OCI-LY7 (cell line): ENCODE data around the gene PARVB. TPM values are rescaled to one million over a fixed set of nuclear protein-coding genes. Genes with fewer than 3 reads are reported as not detected.

Experiments
- BruUV-seq: library from RNA; stranded (reverse); fragments of 400-500 nt; replicated peaks from 2 replicates; lab custom pipeline; 2021; lab: Mats Ljungman, UMichigan
- CTCF ChIA-PET: fragments of 300-600 bp; sonication (Branson Sonifier 250); formaldehyde crosslinking; loops from one replicate; lab custom pipeline; 2022; ENCODE audit warnings: antibody characterized with exemption; ENCODE audit not compliant: unreplicated experiment; lab: Charles Lee
- POLR2A ChIA-PET: fragments of 300-600 bp; sonication (Branson Sonifier 250); formaldehyde crosslinking; loops from one replicate; lab custom pipeline; 2022; ENCODE audit warnings: antibody characterized with exemption; lab: Charles Lee
- DNase-seq: peaks from one replicate; pipeline ENCODE4 v3.0.0-alpha.2; 2015; ENCODE audit warnings: low spot score
- H2AFZ ChIP-seq: fragments of 200-600 bp; sonication (generic), shearing (Covaris generic); 2 replicates; pipeline ENCODE4 v1.6.1; 2014; ENCODE audit warnings: mild to moderate bottlenecking, antibody characterized with exemption, low read length, moderate library complexity
- H3K27ac ChIP-seq: fragments of 200-600 bp; sonication (generic); 2 replicates; pipeline ENCODE4 v1.5.1; 2014; ENCODE audit warnings: mixed run types, low read depth, mild to moderate bottlenecking, moderate library complexity, low read length, inconsistent platforms; ENCODE audit not compliant: poor library complexity, severe bottlenecking
- H3K36me3 ChIP-seq: fragments of 200-600 bp; sonication (generic); 2 replicates; pipeline ENCODE4 v1.6.1; 2014; ENCODE audit warnings: mild to moderate bottlenecking, antibody characterized with exemption, low read length, moderate library complexity, mixed read lengths; ENCODE audit not compliant: insufficient read depth
- H3K4me1 ChIP-seq: fragments of 200-600 bp; sonication (generic); 2 replicates; pipeline ENCODE4 v1.5.1; 2014; ENCODE audit warnings: mild to moderate bottlenecking, low read length; ENCODE audit not compliant: insufficient read depth, poor library complexity, severe bottlenecking
- H3K4me2 ChIP-seq: fragments of 200-600 bp; sonication (generic); 2 replicates; pipeline ENCODE4 v1.6.1; 2014; ENCODE audit warnings: mild to moderate bottlenecking, low read length
- H3K4me3 ChIP-seq: fragments of 200-600 bp; sonication (generic); 2 replicates; pipeline ENCODE4 v1.5.1; 2014; ENCODE audit warnings: mild to moderate bottlenecking, low read depth, low read length; ENCODE audit not compliant: poor library complexity, severe bottlenecking
- H3K79me2 ChIP-seq: fragments of 200-600 bp; sonication (generic); 2 replicates; pipeline ENCODE4 v1.6.1; 2016; ENCODE audit warnings: low read depth, mild to moderate bottlenecking, low read length, moderate library complexity, mixed read lengths; ENCODE audit not compliant: insufficient read depth
- H3K9me2 ChIP-seq: fragments of 200-600 bp; sonication (generic); 2 replicates; pipeline ENCODE4 v1.6.1; 2016; ENCODE audit warnings: mild to moderate bottlenecking, low read length, mixed read lengths; ENCODE audit not compliant: insufficient read depth
- H3K9me3 ChIP-seq: fragments of 200-600 bp; sonication (generic); 2 replicates; pipeline ENCODE4 v1.6.1; 2014; ENCODE audit warnings: mild to moderate bottlenecking, mixed run types, low read length, mixed read lengths
- H4K20me1 ChIP-seq: fragments of 200-600 bp; sonication (generic); 2 replicates; pipeline ENCODE4 v1.6.1; 2014; ENCODE audit warnings: mild to moderate bottlenecking, antibody characterized with exemption, low read length, moderate library complexity, mixed read lengths; ENCODE audit not compliant: insufficient read depth
- EZH2phosphoT487 ChIP-seq: fragments of 200-600 bp; sonication (generic); IDR thresholded peaks from 2 replicates; pipeline ENCODE4 v1.6.1; 2018; ENCODE audit warnings: low read depth, borderline replicate concordance, mild to moderate bottlenecking, mixed run types, antibody characterized with exemption, low read length, moderate library complexity, mixed read lengths
- intact Hi-C: fragments of 100-400 bp; cut with micrococcal nuclease; formaldehyde crosslinking; loops from one replicate; pipeline ENCODE4 v1.10.0; 2022; ENCODE audit not compliant: unreplicated experiment
- total RNA-seq, 2 experiments: library from RNA; depleted of rRNA in 1 of 2; stranded (reverse); fragments of >200 nt in 1 of 2; shearing (Covaris generic) in 1 of 2; gene quantifications; 2 replicates each; pipeline ENCODE4 v1.2.3, GENCODE V29; 2014 to 2022
- TF ChIP-seq, protein P1 (sequence below): fragments of 200-600 bp; sonication (generic); conservative IDR thresholded peaks from 2 replicates; pipeline ENCODE4 v1.5.1; 2014; ENCODE audit warnings: mild to moderate bottlenecking, antibody characterized with exemption, low read length, moderate library complexity, mixed read lengths

PARVB gene
- total RNA-seq, 2 experiments from 2014 or later: 0.34 TPM; not detected in 1

- no TSS peak for BruUV-seq
- Histone ChIP-seq H2AFZ (no peak overlapping the region), H3K27ac (no peak overlapping the region), H3K4me3 (no peak overlapping the region), H3K9me3 (no peaks in the 10 kb centered on the region), H3K9me2 (no peaks in the 10 kb centered on the region), H3K36me3 (no peaks in the 10 kb centered on the region), H4K20me1 (no peaks in the 10 kb centered on the region), H3K4me2 (no peak overlapping the region), H3K79me2 (no peaks in the 10 kb centered on the region), H3K4me1 (no peaks in the 10 kb centered on the region)
- TF ChIP-seq, protein P1, sequence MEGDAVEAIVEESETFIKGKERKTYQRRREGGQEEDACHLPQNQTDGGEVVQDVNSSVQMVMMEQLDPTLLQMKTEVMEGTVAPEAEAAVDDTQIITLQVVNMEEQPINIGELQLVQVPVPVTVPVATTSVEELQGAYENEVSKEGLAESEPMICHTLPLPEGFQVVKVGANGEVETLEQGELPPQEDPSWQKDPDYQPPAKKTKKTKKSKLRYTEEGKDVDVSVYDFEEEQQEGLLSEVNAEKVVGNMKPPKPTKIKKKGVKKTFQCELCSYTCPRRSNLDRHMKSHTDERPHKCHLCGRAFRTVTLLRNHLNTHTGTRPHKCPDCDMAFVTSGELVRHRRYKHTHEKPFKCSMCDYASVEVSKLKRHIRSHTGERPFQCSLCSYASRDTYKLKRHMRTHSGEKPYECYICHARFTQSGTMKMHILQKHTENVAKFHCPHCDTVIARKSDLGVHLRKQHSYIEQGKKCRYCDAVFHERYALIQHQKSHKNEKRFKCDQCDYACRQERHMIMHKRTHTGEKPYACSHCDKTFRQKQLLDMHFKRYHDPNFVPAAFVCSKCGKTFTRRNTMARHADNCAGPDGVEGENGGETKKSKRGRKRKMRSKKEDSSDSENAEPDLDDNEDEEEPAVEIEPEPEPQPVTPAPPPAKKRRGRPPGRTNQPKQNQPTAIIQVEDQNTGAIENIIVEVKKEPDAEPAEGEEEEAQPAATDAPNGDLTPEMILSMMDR: no peak
- TF ChIP-seq EZH2phosphoT487: no peak
- intact Hi-C loops: no loop called here
- ChIA-PET CTCF (no interaction called here), POLR2A (no interaction called here)
- DNase-seq: no peak
Measured at GRCh38 chr22:44093791-44094190, 69.7 kb downstream of the PARVB start.

- Histone ChIP-seq H3K9me3 (no peaks in the 10 kb centered on the region), H3K79me2 (no peaks in the 10 kb centered on the region), H3K36me3 (no peaks in the 10 kb centered on the region), H3K9me2 (no peaks in the 10 kb centered on the region), H4K20me1 (no peaks in the 10 kb centered on the region), H2AFZ (no peak overlapping the region), H3K4me3 (no peak overlapping the region), H3K27ac (no peak overlapping the region), H3K4me2 (no peak overlapping the region), H3K4me1 (no peaks in the 10 kb centered on the region)
- intact Hi-C loops: no loop called here
- ChIA-PET POLR2A (no interaction called here), CTCF (no interaction called here)
- no peak for DNase-seq
- TF ChIP-seq, protein P1: no peak
- TF ChIP-seq EZH2phosphoT487: no peak
- no TSS peak for BruUV-seq
Measured at GRCh38 chr22:44094751-44095302, 70.7 kb downstream of the PARVB start.

DNA sequence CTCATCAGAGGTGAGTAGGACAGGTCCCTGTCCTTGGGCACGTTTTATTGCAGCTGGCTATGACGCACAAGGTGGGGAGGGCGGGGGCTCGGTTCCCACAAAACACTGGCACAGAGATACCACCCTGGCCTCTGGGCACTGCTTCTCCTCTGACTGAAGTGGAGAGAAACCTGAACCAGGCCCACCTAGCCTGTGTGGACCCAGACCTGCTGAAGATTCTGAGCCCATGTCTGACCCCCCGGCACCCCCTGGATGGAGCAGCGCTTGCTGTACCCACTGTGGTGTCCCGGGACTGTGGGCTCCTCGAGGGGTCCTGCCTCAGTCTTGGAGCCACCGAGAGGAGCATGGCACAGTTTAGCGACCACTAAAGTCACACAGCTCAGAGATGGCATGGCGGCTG, 72.6 kb downstream of the PARVB start:
- Histone ChIP-seq H3K27ac (no peak overlapping the region), H3K79me2 (no peaks in the 10 kb centered on the region), H3K9me2 (no peaks in the 10 kb centered on the region), H4K20me1 (no peaks in the 10 kb centered on the region), H3K4me1 (no peaks in the 10 kb centered on the region), H2AFZ (no peak overlapping the region), H3K9me3 (no peaks in the 10 kb centered on the region), H3K4me2 (no peak overlapping the region), H3K36me3 (no peaks in the 10 kb centered on the region), H3K4me3 (no peak overlapping the region)
- TF ChIP-seq EZH2phosphoT487: no peak
- TF ChIP-seq, protein P1: no peak
- intact Hi-C loops: no loop called here
- CTCF ChIA-PET: no interaction called here
- POLR2A ChIA-PET: no interaction called here
- BruUV-seq: no TSS peak
- no peak for DNase-seq
